PFSK-1 (cell line): Measurements from ENCODE around the gene HOXA3.

ENCODE experiments used
- FOXP2 ChIP-seq: optimal IDR thresholded peaks from 2 replicates; pipeline ENCODE3; 2011; ENCODE audit warnings: borderline replicate concordance, control low read depth, inconsistent platforms; ENCODE audit not compliant: insufficient read depth; ENCODE audit errors: extremely low read length, extremely low read depth
- POLR2AphosphoS5 ChIP-seq: IDR thresholded peaks from 2 replicates; pipeline ENCODE4 v1.6.1; 2012; ENCODE audit warnings: low read depth, mild to moderate bottlenecking, control low read depth, low read length, moderate library complexity
- SIN3A ChIP-seq: IDR thresholded peaks from 2 replicates; pipeline ENCODE4 v1.6.1; 2012; ENCODE audit warnings: mild to moderate bottlenecking, low read length, moderate library complexity, borderline replicate concordance; ENCODE audit not compliant: insufficient read depth
- TAF1 ChIP-seq: IDR thresholded peaks from 2 replicates; pipeline ENCODE4 v1.6.1; 2012; ENCODE audit warnings: low read length, control low read depth, borderline replicate concordance; ENCODE audit not compliant: insufficient read depth
- TF ChIP-seq, protein P1 (sequence below), 2 experiments: IDR thresholded peaks; 2 replicates each; pipeline versions ENCODE4 v1.6.1 to v1.8.0; 2011 to 2012; ENCODE audit warnings: low read depth in 2 of 2, low read length in 2 of 2, control low read depth in 1 of 2, inconsistent platforms in 1 of 2, mild to moderate bottlenecking in 1 of 2, moderate library complexity in 1 of 2; ENCODE audit not compliant: insufficient read depth in 1 of 2

Gene HOXA3

DNA sequence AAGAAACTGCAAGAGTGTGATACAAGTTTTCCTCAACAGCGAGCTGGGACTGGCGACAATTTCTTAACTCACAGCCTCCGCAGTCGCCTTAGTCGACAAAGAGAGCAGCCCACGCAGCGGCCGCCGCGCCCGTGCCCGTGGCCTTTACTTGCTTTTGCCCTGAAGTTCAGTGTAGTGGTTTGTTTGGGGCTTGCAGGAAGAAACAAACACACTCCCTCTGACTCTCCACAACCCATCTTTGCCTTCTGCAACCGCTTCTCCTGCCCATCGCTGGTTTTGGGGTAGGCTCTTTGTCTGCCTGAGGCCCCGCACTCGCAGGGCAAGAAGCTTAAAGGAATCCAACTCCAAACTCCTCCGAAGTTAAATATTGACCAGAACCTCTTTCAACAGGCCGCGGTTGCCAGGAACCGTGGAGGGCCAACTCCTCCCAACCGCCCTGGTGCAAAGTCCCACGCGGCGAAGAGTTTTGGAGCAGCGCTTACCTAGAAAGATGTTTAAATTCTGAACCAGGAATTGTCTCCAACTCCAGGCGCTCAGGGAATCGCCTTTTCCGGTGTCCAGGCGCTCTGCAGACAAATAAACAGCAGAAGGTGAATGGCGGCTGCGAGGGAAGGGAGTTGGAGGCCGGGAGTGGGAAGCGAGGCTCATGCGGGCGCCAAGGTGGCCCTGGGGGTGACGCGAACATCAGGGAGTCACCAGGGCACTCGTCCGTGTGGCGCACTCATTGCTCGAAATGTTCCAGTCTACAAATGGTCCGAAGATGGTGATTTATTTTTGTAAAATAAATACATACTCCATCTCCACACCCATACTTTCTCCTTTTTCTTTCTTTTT lies 30.1 kb downstream of the HOXA3 start:
- TF ChIP-seq FOXP2: no peak
- no peak for TF ChIP-seq POLR2AphosphoS5
- TF ChIP-seq, protein P1, sequence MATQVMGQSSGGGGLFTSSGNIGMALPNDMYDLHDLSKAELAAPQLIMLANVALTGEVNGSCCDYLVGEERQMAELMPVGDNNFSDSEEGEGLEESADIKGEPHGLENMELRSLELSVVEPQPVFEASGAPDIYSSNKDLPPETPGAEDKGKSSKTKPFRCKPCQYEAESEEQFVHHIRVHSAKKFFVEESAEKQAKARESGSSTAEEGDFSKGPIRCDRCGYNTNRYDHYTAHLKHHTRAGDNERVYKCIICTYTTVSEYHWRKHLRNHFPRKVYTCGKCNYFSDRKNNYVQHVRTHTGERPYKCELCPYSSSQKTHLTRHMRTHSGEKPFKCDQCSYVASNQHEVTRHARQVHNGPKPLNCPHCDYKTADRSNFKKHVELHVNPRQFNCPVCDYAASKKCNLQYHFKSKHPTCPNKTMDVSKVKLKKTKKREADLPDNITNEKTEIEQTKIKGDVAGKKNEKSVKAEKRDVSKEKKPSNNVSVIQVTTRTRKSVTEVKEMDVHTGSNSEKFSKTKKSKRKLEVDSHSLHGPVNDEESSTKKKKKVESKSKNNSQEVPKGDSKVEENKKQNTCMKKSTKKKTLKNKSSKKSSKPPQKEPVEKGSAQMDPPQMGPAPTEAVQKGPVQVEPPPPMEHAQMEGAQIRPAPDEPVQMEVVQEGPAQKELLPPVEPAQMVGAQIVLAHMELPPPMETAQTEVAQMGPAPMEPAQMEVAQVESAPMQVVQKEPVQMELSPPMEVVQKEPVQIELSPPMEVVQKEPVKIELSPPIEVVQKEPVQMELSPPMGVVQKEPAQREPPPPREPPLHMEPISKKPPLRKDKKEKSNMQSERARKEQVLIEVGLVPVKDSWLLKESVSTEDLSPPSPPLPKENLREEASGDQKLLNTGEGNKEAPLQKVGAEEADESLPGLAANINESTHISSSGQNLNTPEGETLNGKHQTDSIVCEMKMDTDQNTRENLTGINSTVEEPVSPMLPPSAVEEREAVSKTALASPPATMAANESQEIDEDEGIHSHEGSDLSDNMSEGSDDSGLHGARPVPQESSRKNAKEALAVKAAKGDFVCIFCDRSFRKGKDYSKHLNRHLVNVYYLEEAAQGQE (IDR thresholded peaks at IDR 0.05; ENCODE audit: insufficient read depth in 1 of 2, low read depth in 2 of 2, low read length in 2 of 2): no peak

DNA sequence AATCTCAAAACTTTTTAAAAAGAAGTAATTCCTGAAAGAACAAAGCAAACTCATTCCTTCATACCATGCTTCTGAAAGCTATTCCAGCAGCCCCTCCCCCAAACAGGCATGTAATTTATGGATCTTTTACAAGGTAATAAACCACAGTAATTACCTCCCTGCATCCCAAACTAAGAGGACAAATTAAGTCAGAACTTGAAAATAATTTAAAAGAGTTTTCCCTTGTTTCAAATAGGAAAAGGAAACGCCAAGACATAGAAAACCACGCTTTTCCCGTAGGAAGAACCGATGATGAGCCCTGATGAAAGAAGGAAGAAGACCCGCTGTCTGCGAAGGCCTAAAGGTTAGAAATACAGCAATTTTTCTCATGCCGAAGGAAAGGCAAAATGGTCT lies 30.7 kb downstream of the HOXA3 start:
- TF ChIP-seq TAF1 (no peak), SIN3A (no peak), POLR2AphosphoS5 (no peak), FOXP2 (no peak)
- TF ChIP-seq, protein P1 (IDR thresholded peaks at IDR 0.05; ENCODE audit: insufficient read depth in 1 of 2, low read depth in 2 of 2, low read length in 2 of 2): no peak

DNA sequence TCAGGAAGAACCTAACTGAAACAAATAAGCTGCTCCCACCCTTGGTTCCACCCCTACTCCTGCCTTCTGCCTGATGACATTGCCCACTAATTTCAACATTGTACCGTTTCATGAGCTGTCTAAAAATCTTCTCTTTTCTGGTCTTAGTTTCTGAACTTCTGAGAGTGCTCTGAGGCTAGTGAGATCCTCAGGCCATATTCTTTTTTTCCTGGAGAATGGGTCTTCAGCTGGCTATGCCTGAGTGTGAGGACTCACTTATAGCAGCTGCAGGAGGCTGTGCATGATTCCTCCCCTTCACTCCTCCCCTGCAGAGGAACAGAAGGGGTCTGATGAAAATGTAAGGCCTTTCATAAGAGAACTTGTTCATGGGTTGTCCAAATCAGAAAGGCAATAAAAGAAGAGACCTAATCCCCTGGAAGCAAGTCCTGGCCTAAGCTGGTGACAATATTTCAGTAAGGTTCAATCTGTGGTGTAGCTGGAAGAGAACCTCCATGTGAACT lies 32.9 kb downstream of the HOXA3 start:
- TF ChIP-seq POLR2AphosphoS5: no peak

DNA sequence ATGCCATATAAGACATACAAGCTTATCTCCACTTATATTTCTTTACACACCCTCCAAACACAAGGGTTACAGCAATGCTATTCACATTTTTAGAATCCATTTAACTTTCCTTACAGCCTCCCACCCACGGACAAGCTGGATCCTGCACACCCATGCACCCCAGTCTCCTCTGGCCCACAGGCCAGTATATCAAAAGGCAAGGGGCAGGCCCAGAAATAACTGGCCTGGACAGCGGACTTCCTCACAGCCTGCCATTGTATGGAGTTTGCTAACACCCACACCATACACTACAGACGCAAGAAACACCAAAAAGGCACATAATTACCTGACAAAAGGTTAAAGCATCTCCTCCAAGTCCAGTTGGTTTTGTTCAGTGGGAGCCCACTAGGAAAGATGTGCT lies 33.8 kb downstream of the HOXA3 start:
- TF ChIP-seq TAF1: no peak

DNA sequence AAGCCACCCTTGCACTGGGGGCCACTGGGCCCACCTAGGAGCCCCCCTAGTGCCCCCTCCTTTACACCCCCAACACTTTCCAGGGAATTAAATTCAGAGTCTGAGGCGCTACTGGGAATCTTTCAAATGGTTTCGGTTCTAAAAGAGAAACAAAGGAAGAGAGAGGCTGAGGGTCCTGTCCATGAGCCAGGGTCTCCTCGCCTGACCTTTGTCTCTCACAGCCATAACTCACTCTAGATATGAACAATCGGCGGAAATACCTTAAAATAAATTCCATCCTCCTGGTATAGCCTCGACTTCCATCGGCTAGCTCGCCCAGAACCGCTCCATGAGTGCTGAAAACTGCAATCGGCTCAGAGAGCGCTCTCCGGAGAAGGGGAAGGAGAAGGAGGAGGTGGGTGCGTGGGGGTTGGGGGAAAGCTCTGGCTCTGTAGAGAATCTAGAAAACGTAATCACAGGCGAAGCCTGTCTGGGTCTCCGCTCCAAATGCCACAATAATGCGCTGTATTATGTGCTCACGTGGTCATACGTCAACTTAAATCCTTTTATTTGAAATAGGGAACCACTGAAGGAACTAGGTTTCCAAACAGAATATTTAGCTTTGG lies 34.4 kb downstream of the HOXA3 start:
- TF ChIP-seq, protein P1 (IDR thresholded peaks at IDR 0.05; ENCODE audit: insufficient read depth in 1 of 2, low read depth in 2 of 2, low read length in 2 of 2): no peak
- TF ChIP-seq TAF1 (no peak), FOXP2 (no peak), POLR2AphosphoS5 (no peak)

DNA sequence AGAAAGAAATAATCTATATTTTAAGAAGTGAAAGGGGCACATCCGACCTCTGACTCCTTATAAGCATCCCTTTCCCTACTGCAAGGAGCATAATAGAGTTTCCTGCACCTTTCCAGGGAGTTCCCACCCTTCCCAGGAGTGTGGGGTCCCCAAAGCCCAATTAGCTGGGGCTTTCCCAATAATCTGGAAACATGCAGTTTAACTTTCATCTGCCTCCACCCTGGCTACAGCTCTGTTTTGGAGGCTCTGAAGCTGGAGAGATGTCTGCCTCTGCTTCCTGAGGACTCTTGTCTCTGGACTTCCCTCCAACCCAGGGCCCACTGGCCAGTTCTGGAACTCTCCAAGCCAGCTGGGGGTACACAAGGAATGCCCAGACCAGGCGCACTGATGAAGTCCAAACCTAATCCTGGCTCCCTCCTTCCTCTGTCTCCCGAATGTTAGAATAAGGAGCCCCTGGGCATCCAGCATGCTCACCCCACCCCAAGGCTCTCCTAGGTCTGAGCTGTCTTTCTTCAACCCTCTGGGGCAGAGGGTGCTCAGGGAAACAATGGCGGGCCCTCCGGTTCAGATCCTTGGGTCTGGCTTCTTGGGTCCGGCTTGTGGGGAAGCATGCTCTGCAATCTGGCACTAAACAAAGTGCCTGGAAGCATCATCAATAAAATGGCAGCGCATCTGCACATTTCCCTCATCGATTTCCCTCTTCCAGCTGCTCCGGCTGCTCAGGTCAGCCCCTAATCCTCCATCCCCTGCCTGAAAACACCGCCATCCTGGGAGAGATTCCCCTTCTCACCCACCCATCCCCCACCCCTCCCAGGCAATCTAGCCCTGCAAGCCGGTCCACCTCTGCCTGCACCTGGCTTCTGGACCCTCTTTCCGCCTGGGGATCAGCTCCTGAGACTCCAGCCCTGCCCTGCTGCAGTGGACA lies 35.2 kb downstream of the HOXA3 start:
- TF ChIP-seq TAF1 (no peak), SIN3A (no peak), FOXP2 (no peak), POLR2AphosphoS5 (no peak)
- TF ChIP-seq, protein P1 (IDR thresholded peaks at IDR 0.05; ENCODE audit: insufficient read depth in 1 of 2, low read depth in 2 of 2, low read length in 2 of 2): no peak
